Lower leg skin (tissue), 3 donors: ENCODE measurements around the gene SWI5.

Experiments
- POLR2A ChIP-seq, 2 donors: fragments of 450-650 bp; IDR thresholded peaks; one replicate each; pipeline ENCODE4 v1.6.1; 2016 to 2017; ENCODE audit warnings: antibody characterized with exemption in 2 of 2, mild to moderate bottlenecking in 1 of 2, moderate library complexity in 1 of 2
- TF ChIP-seq, protein P1 (sequence below), 3 donors: fragments of 450-650 bp; IDR thresholded peaks; one replicate each; pipeline ENCODE4 v1.5.1; 2016; ENCODE audit warnings: antibody characterized with exemption in 3 of 3, mild to moderate bottlenecking in 3 of 3, moderate library complexity in 2 of 3

GRCh38 chr9:128294142-128294541, 18.1 kb downstream of the SWI5 start:
- TF ChIP-seq, protein P1, sequence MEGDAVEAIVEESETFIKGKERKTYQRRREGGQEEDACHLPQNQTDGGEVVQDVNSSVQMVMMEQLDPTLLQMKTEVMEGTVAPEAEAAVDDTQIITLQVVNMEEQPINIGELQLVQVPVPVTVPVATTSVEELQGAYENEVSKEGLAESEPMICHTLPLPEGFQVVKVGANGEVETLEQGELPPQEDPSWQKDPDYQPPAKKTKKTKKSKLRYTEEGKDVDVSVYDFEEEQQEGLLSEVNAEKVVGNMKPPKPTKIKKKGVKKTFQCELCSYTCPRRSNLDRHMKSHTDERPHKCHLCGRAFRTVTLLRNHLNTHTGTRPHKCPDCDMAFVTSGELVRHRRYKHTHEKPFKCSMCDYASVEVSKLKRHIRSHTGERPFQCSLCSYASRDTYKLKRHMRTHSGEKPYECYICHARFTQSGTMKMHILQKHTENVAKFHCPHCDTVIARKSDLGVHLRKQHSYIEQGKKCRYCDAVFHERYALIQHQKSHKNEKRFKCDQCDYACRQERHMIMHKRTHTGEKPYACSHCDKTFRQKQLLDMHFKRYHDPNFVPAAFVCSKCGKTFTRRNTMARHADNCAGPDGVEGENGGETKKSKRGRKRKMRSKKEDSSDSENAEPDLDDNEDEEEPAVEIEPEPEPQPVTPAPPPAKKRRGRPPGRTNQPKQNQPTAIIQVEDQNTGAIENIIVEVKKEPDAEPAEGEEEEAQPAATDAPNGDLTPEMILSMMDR (IDR thresholded peaks at IDR 0.05), result no peak
- TF ChIP-seq POLR2A (IDR thresholded peaks at IDR 0.05), result no peak
